ENCODE results near the gene M1AP.

DNA sequence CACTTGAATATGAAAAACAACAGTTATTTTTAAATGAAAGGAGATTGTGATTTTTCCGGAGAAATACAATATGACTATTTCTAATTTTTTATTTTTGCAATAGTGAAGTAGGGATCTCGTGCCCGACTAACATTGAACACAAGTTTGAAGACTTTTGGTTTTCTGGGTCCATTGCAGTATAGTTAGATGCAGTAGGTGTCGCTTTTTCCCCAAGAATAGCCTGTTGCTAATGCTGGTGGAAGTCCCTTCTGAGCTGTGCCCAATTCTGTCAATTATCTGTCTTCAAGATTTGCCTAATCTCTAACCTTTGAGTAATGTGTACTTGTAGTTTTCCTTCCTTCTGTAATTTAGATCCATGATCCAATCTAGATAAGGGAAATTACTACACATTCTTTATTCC is 42.4 kb upstream of the M1AP start:
- TF ChIP-seq, protein P1, sequence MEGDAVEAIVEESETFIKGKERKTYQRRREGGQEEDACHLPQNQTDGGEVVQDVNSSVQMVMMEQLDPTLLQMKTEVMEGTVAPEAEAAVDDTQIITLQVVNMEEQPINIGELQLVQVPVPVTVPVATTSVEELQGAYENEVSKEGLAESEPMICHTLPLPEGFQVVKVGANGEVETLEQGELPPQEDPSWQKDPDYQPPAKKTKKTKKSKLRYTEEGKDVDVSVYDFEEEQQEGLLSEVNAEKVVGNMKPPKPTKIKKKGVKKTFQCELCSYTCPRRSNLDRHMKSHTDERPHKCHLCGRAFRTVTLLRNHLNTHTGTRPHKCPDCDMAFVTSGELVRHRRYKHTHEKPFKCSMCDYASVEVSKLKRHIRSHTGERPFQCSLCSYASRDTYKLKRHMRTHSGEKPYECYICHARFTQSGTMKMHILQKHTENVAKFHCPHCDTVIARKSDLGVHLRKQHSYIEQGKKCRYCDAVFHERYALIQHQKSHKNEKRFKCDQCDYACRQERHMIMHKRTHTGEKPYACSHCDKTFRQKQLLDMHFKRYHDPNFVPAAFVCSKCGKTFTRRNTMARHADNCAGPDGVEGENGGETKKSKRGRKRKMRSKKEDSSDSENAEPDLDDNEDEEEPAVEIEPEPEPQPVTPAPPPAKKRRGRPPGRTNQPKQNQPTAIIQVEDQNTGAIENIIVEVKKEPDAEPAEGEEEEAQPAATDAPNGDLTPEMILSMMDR (IDR thresholded peaks at IDR 0.05; ENCODE audit: low read depth, low read length, poor library complexity, severe bottlenecking): peak; percentile 68
- no peak for TF ChIP-seq EZH2phosphoT487 (IDR thresholded peaks at IDR 0.05; ENCODE audit: borderline replicate concordance, low read length)
